Right forelimb (tissue), 1 donor: ENCODE data around the gene RLF.
"Not testable (repeated sequence)": the region's sequence is repeated elsewhere in the genome, so short reads cannot be mapped to it uniquely, and the experiment has no call there.

Experiments used
- DNase-seq: peaks from one replicate; pipeline ENCODE4 v3.0.0-alpha.2; 2018

RLF gene

GRCh38 chr1:40174788-40175187 lies 13.6 kb downstream of the RLF start:
- no peak for DNase-seq

DNA sequence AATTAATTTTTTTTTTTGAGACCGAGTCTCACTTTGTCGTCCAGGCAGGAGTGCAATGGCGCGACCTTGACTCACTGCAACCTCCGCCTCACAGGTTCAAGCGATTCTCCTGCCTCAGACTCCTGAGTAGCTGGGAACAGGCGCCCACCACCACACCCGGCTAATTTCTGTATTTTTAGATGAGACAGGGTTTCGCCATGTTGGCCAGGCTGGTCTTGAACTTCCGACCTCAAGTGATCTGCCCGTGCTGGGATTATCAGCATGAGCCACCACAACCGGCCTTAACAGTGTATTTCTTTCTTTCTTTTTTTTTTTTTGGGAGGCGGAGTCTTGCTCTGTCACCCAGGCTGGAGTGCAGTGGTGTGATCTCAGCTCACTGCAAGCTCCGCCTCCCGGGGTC lies 15.8 kb downstream of the RLF start:
- DNase-seq, result not testable (repeated sequence)

GRCh38 chr1:40178200-40178599 lies 17.0 kb downstream of the RLF start:
- DNase-seq, result no peak

DNA sequence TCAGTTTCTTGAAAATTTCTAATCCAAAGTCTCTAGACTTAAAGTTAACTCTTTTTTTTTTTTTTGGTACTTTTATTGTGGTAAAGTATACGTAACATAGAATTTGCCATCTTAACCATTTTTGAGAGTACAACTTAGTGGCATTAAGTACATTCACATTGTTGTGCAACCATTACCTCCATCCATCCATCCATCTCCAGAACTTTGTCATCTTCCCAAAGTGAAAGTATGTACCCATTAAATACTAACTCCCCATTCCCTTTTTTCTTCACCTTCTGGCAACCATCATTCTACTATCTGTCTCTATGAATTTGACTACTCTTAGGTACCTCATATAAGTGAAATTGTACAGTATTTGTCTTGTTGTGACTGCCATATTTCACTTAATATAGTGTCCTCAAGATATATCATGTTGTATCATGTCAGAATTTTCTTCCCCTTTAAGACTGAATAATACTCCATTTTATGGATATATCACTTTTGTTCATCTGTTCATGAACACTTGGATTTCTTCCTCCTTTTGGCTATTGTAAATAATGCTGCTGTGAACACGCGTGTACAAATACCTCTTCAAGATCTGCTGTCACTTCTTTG lies 18.4 kb downstream of the RLF start:
- no peak for DNase-seq

- DNase-seq, result no peak
Measured at GRCh38 chr1:40183055-40183710, 22.0 kb downstream of the RLF start.

DNA sequence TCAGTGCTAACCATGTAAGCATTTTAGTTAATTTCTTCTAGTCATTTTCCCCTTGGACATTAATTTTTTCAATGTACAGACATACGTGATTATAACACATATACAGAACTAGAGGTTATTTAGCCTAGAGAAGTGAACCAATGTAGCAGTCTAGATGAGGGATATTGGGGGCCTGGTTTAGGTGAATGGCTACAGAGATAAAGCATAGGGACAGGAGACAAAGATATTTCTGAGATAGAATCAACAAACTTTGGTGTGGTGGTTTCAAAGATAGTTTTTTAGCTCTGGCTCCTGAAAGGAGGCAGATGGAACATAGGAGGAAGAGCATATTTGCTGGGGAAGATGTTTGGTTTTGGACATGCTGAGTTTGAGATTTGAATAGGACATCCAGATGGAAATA lies 23.0 kb downstream of the RLF start:
- DNase-seq, result no peak

DNA sequence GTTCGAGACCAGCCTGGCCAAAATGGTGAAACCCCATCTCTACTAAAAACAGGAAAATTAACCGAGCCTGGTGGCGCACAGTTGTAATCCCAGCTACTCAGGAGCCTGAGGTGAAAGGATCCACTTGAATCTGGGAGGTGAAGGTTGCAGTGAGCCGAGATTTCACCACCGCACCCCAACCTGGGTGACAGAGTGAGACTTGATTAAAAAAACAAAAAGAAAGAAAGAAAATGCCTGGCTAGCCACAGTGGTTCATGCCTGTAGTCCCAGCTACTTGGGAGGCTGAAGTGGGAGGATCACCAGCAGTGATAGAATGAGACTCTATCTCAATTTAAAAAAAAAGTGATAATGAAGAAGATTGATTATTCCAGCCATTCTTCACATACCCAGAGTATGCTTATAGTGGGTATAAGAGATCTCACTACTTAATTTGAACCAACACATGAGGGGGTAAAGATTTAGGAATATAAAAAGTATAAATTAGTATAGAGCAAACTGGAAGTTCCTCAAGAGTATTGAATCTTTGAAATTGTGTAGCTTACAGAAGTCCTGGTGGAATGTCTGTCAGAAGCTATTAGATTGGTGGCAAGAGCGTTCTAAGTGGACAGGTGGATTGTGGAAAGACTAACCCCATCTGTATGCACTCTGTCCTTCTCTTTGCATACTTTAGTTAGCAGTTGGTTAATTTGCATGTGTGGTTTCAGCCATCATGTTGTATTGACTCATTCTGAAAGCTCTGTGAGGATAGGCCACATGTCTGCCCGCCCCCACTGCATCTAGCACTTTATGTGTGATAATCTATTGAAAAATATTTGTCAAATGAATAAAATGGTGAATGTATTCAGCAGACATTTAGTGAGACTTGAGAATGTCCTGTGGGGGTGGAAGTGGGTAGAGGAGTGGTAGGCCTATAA lies 25.0 kb downstream of the RLF start:
- no peak for DNase-seq

DNA sequence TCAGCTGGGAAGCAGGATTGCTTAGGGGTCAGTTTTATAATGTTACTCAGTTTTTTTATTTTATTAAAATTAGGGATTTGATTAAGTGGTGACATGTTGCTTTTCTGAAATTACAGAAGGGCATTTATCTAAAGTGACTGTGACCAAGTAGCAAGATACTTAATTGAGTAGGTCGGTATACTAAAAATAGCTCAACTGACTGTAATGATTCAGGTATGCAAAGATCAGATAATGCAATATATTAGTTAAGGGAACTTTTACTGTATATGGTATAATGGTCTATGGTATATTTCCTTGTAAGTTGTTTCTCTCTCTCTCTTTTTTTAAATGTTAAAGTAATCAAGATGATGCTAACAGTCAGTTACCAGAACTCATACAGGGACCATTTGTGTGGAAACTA lies 26.2 kb downstream of the RLF start:
- DNase-seq, result no peak

GRCh38 chr1:40194639-40195038 lies 33.5 kb downstream of the RLF start:
- not testable (repeated sequence) for DNase-seq

GRCh38 chr1:40197656-40198055 lies 36.5 kb downstream of the RLF start:
- DNase-seq, result no peak

DNA sequence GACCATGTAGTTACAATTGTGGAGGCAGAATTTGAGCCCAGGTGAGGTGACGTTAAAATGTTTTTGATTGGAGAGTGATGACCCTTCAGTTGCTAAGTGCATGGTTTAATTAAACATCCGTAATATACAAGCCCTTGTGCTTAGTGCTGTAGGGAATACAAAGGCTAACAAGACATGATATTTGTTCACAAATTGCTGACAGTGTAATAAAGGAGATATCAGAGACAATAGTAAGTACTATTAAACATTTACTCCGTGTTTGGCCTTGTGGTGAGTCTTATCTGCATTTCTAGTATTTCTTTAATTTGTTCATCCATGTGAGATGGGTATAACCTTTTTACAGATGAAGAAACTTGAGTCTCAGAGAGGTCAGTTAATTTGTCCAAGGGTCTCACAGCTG lies 37.9 kb downstream of the RLF start:
- no peak for DNase-seq

GRCh38 chr1:40204856-40205255 lies 43.7 kb downstream of the RLF start:
- no peak for DNase-seq

DNA sequence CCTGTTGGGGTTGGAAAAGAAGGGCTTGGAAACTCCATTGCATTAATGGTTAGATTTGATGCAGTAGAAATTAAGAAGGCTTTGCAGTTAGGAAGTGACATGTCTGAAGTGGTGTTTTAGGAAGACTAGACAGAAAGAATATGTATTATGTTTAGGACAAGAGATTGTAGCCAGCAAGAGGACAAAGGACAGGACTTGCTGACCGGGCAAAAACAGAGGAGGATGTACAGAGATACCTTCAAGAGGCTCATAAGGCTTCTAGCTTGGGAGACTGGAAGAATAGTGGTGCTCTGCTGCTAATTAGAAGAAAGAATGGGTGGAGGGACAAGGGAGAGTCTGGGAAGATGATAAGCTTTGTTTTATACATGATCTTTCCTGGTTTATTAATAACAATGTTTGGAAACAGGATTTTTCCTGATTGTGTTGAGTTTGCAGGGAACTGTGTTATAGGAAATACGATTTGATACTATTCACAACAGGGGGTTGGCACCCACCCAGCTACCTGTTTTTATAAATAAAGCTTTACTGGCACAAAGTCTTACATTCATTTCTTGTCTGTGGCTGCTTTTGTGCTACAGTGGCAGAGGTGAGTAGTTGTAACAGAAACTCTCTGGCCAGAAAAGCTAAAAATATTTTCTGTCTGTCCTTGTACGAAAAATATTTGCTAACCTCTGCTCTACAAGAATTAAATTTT lies 49.5 kb downstream of the RLF start:
- no peak for DNase-seq

GRCh38 chr1:40218333-40218732 lies 57.1 kb downstream of the RLF start:
- no peak for DNase-seq

- not testable (repeated sequence) for DNase-seq
Measured at GRCh38 chr1:40221471-40221905, 60.3 kb downstream of the RLF start.

DNA sequence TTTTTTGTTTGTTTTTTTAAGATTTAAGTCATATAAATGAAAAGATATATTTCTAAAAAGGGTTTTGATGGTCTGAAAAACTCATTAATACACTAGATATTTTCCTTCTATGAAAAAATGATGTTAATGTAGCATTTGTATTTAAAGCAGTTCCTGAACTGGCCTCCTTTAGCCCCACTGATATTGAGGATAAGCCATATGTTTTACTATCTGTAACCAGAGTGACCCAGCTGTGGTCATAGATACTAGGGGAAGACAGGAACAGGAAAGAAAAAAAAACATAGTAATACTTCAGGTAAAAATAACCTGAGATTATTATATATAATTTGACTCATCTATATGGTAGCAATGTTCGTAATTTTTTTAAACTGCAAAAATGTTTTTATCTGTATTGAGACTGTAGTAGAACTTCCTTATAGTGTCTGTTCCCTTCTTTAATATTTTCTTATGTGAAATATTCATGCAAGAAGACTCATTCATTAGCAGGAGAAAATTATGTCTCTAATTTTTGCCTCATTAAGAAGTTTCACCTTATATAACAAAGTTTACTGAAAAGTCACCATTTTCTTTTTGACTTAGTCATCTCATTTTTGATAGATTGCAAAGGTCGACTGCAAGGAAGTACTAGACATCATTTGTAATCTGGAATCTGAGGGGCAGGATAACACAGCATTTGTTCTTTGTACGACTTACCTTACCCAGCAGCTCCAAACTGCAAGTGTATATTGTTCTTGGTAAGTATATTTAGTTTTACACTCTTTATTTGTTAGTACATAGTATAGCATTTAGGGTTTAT lies 61.0 kb downstream of the RLF start:
- DNase-seq, result no peak

DNA sequence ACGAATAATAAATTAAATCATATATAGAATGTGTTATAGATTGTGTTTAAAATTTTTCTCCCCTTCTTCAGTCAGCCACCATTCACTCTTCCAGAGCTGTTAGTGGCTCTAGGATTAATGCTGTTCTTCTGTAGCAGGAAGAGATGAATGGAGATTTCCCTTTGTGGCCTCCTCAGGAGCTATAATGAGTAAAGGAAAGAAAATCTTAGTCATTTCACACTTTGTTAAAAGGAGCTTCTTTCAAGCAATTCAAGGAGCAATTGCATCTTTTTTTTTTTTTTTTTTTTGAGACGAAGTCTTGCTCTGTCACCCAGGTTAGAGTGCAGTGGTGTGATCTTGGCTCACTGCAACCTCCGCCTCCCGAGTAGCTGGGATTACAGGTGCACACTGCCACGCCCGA lies 62.9 kb downstream of the RLF start:
- no peak for DNase-seq

DNA sequence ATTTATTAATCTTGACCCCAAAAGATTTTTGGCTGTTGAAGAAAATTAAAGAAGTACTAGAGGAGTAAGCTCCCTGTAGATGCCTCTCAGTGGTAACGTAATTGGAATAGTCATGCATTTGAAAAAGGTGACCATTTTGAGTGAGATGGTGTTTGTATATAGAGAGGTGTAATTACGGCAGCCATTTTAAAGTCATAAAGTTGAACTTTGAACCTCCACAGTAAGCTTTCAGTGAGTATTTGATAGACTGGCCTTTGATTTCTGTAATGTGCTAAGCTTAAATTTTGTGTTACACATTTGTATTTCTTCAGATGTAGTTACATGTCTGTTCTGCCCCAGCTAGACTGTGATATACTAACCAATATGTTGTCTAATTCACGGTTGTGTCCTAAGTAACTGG lies 65.0 kb downstream of the RLF start:
- DNase-seq, result no peak

GRCh38 chr1:40232444-40232843 lies 71.3 kb downstream of the RLF start:
- DNase-seq, result no peak

DNA sequence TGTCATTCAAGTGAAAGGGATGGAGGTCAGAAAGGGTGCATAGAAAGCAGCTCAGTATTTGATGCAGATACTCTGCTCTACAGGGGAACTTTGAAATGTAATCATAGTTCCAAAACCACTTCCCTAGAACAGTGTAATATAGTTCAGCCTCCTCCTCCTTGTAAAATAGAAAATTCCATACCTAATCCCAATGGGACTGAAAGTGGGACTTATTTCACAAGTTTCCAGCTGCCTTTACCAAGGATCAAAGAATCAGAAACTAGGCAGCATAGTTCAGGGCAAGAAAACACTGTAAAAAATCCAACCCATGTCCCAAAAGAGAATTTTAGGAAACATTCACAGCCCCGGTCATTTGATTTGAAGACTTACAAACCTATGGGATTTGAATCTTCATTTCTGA lies 78.4 kb downstream of the RLF start:
- DNase-seq, result no peak

GRCh38 chr1:40240390-40240789 lies 79.2 kb downstream of the RLF start:
- DNase-seq, result no peak

DNA sequence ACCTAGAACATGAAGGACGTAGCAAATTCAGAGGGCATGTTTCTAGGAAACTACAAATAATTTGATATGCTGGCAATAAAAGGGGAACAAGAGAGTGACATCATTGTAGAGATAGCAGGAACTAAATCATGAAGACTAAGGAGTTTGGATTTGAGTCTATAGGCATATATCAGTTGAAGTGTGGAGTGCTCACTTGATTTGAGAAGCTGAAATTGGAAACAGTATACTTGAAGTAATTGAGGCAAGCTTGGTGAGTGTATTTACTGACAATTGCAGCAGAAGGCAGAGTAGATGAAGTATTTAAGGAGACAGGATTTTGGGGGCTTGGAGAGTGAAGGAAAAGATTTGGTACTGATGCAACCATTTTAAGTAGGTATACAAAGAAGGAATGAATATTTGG lies 80.2 kb downstream of the RLF start:
- DNase-seq, result no peak

- DNase-seq, result no peak
Measured at GRCh38 chr1:40243351-40243750, 82.2 kb downstream of the RLF start.
